Measurements from ENCODE around the gene PRR3.

DNA sequence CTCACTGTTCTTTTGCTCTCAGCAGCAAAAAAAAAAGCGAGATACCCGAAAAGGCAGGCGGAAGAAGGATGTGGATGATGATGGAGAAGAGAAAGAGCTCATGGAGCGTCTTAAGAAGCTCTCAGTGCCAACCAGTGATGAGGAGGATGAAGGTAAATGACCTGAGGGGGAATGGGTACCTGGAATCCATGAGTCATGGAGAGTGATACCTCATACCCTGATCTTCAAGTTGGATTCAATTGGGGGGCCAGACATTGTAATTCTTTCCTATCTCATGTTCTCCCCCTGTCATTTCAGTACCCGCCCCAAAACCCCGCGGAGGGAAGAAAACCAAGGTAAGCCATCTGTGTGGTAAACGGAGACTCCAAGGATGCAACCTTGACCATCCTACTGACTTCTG lies 21.0 kb downstream of the PRR3 start:
- TF ChIP-seq POLR2AphosphoS5 (IDR thresholded peaks at IDR 0.05; ENCODE audit: low read depth) (no peak), EZH2 (IDR thresholded peaks at IDR 0.05; ENCODE audit: low read depth, unreplicated experiment) (no peak), EZH2phosphoT487 (IDR thresholded peaks at IDR 0.05; ENCODE audit: unreplicated experiment) (no peak), CREB1 (CRISPR knock-in tag; IDR thresholded peaks at IDR 0.05; ENCODE audit: low read depth) (no peak), REST (IDR thresholded peaks at IDR 0.05; ENCODE audit: unreplicated experiment) (no peak), STAT1 (IDR thresholded peaks at IDR 0.05; ENCODE audit: unreplicated experiment) (no peak)
- TF ChIP-seq, protein P1, sequence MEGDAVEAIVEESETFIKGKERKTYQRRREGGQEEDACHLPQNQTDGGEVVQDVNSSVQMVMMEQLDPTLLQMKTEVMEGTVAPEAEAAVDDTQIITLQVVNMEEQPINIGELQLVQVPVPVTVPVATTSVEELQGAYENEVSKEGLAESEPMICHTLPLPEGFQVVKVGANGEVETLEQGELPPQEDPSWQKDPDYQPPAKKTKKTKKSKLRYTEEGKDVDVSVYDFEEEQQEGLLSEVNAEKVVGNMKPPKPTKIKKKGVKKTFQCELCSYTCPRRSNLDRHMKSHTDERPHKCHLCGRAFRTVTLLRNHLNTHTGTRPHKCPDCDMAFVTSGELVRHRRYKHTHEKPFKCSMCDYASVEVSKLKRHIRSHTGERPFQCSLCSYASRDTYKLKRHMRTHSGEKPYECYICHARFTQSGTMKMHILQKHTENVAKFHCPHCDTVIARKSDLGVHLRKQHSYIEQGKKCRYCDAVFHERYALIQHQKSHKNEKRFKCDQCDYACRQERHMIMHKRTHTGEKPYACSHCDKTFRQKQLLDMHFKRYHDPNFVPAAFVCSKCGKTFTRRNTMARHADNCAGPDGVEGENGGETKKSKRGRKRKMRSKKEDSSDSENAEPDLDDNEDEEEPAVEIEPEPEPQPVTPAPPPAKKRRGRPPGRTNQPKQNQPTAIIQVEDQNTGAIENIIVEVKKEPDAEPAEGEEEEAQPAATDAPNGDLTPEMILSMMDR (conservative IDR thresholded peaks at IDR 0.05; ENCODE audit: low read depth in 2 of 2) = no peak
